Measurements from ENCODE around the gene PPP4R4. TPM values are rescaled to one million over a fixed set of nuclear protein-coding genes. Genes with fewer than 3 reads are reported as not detected.

PPP4R4 gene
- total and polyA plus RNA-seq, 2 experiments from 2014 or later = 3.0 to 11.1 TPM

GRCh38 chr14:94138251-94138650 lies 35.9 kb upstream of the PPP4R4 start (continued):
- TF ChIP-seq ZNF462 (CRISPR knock-in tag; IDR thresholded peaks at IDR 0.05) = no peak
- TF ChIP-seq POLR2AphosphoS5 (IDR thresholded peaks at IDR 0.05; ENCODE audit: low read depth) = no peak
- TF ChIP-seq EZH2phosphoT487 (IDR thresholded peaks at IDR 0.05; ENCODE audit: unreplicated experiment) = no peak
- TF ChIP-seq ZNF114 (CRISPR knock-in tag; IDR thresholded peaks at IDR 0.05) = no peak

- Histone ChIP-seq H3K4me3 (no peak overlapping the region), H3K27ac (ENCODE audit: low read depth) (no peak overlapping the region), H3K4me2 (peak overlapping the region; percentile 36; the same call in 1 of the 2 replicates), H3F3A (replicated peaks; ENCODE audit: low read depth) (no peaks in the 10 kb centered on the region), H3K9me2 (ENCODE audit: insufficient read depth) (no peaks in the 10 kb centered on the region), H3K4me1 (ENCODE audit: insufficient read depth) (peaks cover 7% of the 10 kb centered on the region; the same call in 1 of the 2 replicates), H2AFZ (peak overlapping the region; percentile 67), H3K27me3 (ENCODE audit: insufficient read depth) (no peaks in the 10 kb centered on the region), H3K36me3 (ENCODE audit: insufficient read depth) (no peaks in the 10 kb centered on the region), H4K20me1 (replicated peaks; ENCODE audit: insufficient read depth) (no peaks in the 10 kb centered on the region), H3K79me2 (replicated peaks; ENCODE audit: insufficient read depth) (no peaks in the 10 kb centered on the region)
- TF ChIP-seq REST (IDR thresholded peaks at IDR 0.05; ENCODE audit: unreplicated experiment) = no peak
- peaks cover 15% of the 10 kb centered on the region for H3K4me1 Mint-ChIP-seq
- peaks cover 10% of the 10 kb centered on the region; the same call in 2 of the 3 replicates for H3K36me3 Mint-ChIP-seq (ENCODE audit: low read depth)
- H3K4me3 Mint-ChIP-seq = no peak overlapping the region
- H3K9me3 Mint-ChIP-seq = peaks cover 21% of the 10 kb centered on the region
- peaks cover 10% of the 10 kb centered on the region for H3K27me3 Mint-ChIP-seq (ENCODE audit: insufficient read depth, low read depth, poor library complexity)
- ATAC-seq (no peak), DNase-seq (ENCODE audit: low spot score) (no peak)
- H3K27ac Mint-ChIP-seq = no peak overlapping the region
These were observed 35.1 kb upstream of the PPP4R4 start for GRCh38 chr14:94139006-94139405.

All from GM23338 (cell line).